HG03139 (cell line): ENCODE measurements around the gene GH1.
"Not testable (repeated sequence)": the region's sequence is repeated elsewhere in the genome, so short reads cannot be mapped to it uniquely, and the experiment has no call there.

Experiments used
- ATAC-seq: cut with Tn5 transposase; IDR thresholded peaks from one replicate; pipeline ENCODE4 v1.9.1; 2021; ENCODE audit not compliant: unreplicated experiment

Gene GH1

GRCh38 chr17:63869491-63870291 lies 48.9 kb downstream of the GH1 start:
- ATAC-seq: not testable (repeated sequence)
